ENCODE results near the gene HLA-DPA1. TPM values are rescaled to one million over a fixed set of nuclear protein-coding genes. Genes with fewer than 3 reads are reported as not detected.
"Not testable (repeated sequence)": the region's sequence is repeated elsewhere in the genome, so short reads cannot be mapped to it uniquely, and the experiment has no call there.

The HLA-DPA1 gene
- total and polyA plus RNA-seq, 4 donors: 12.0 to 49.3 (median 29.2) TPM

DNA sequence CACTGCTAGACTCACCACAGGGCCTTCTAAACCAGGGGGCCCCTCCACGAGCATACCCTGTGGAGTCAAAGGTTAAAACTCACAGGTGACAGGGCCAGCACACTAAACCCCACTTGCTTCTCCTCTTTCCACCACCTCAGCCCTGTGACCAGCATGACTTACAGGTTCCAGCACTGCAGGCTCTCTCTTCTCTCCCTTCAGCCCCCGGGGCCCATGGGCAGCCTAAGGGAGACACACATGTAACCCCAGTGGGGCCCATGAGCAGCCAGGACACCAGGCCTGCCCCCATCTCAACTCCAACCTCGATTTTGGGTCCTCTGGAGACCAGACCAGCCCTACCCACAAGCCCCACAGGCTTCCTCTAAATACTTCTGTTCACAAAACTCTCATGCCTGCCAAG is 30.3 kb upstream of the HLA-DPA1 start:
- Histone ChIP-seq H3K9ac (ENCODE audit: low read depth in 1 of 2, low read length in 2 of 2) (no peak overlapping the region), H3K9me3 (ENCODE audit: control insufficient read depth in 4 of 4, low read length in 3 of 4) (no peaks in the 10 kb centered on the region), H3K36me3 (ENCODE audit: control insufficient read depth in 4 of 4, insufficient read depth in 3 of 4, low read depth in 1 of 4, low read length in 3 of 4) (no peaks in the 10 kb centered on the region), H3K4me3 (ENCODE audit: low read depth in 1 of 3, low read length in 3 of 3) (no peak overlapping the region), H3K4me1 (ENCODE audit: control insufficient read depth in 4 of 4, insufficient read depth in 4 of 4, low read length in 3 of 4) (no peaks in the 10 kb centered on the region), H3K27ac (ENCODE audit: low read depth in 1 of 2, low read length in 2 of 2) (no peak overlapping the region), H3K27me3 (ENCODE audit: control insufficient read depth in 4 of 4, insufficient read depth in 4 of 4, low read length in 3 of 4) (peaks cover 0 to 3% (median 0%) of the 10 kb centered on the region in 4 donors)
- no peak for DNase-seq (ENCODE audit: low spot score)
- TF ChIP-seq HNF4A (conservative IDR thresholded peaks at IDR 0.05) (no peak), FOXA2 (IDR thresholded peaks at IDR 0.05) (no peak), NR2F2 (IDR thresholded peaks at IDR 0.05) (no peak), RXRA (IDR thresholded peaks at IDR 0.05) (no peak), FOXA1 (IDR thresholded peaks at IDR 0.05) (no peak), RAD21 (IDR thresholded peaks at IDR 0.05) (no peak), JUND (IDR thresholded peaks at IDR 0.05) (no peak), GABPA (IDR thresholded peaks at IDR 0.05 in 1 of 2, conservative IDR thresholded peaks at IDR 0.05 in 1 of 2) (no peak), HNF4G (IDR thresholded peaks at IDR 0.05) (no peak), SP1 (IDR thresholded peaks at IDR 0.05) (no peak)
- TF ChIP-seq, protein P1, sequence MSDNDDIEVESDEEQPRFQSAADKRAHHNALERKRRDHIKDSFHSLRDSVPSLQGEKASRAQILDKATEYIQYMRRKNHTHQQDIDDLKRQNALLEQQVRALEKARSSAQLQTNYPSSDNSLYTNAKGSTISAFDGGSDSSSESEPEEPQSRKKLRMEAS (IDR thresholded peaks at IDR 0.05): no peak
- TF ChIP-seq, protein P2, sequence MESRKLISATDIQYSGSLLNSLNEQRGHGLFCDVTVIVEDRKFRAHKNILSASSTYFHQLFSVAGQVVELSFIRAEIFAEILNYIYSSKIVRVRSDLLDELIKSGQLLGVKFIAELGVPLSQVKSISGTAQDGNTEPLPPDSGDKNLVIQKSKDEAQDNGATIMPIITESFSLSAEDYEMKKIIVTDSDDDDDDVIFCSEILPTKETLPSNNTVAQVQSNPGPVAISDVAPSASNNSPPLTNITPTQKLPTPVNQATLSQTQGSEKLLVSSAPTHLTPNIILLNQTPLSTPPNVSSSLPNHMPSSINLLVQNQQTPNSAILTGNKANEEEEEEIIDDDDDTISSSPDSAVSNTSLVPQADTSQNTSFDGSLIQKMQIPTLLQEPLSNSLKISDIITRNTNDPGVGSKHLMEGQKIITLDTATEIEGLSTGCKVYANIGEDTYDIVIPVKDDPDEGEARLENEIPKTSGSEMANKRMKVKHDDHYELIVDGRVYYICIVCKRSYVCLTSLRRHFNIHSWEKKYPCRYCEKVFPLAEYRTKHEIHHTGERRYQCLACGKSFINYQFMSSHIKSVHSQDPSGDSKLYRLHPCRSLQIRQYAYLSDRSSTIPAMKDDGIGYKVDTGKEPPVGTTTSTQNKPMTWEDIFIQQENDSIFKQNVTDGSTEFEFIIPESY (IDR thresholded peaks at IDR 0.05): no peak
- TF ChIP-seq, protein P3, sequence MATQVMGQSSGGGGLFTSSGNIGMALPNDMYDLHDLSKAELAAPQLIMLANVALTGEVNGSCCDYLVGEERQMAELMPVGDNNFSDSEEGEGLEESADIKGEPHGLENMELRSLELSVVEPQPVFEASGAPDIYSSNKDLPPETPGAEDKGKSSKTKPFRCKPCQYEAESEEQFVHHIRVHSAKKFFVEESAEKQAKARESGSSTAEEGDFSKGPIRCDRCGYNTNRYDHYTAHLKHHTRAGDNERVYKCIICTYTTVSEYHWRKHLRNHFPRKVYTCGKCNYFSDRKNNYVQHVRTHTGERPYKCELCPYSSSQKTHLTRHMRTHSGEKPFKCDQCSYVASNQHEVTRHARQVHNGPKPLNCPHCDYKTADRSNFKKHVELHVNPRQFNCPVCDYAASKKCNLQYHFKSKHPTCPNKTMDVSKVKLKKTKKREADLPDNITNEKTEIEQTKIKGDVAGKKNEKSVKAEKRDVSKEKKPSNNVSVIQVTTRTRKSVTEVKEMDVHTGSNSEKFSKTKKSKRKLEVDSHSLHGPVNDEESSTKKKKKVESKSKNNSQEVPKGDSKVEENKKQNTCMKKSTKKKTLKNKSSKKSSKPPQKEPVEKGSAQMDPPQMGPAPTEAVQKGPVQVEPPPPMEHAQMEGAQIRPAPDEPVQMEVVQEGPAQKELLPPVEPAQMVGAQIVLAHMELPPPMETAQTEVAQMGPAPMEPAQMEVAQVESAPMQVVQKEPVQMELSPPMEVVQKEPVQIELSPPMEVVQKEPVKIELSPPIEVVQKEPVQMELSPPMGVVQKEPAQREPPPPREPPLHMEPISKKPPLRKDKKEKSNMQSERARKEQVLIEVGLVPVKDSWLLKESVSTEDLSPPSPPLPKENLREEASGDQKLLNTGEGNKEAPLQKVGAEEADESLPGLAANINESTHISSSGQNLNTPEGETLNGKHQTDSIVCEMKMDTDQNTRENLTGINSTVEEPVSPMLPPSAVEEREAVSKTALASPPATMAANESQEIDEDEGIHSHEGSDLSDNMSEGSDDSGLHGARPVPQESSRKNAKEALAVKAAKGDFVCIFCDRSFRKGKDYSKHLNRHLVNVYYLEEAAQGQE (IDR thresholded peaks at IDR 0.05): no peak
- WGBS: 51% methylated on average over 3 of the region's 3 CpGs

DNA sequence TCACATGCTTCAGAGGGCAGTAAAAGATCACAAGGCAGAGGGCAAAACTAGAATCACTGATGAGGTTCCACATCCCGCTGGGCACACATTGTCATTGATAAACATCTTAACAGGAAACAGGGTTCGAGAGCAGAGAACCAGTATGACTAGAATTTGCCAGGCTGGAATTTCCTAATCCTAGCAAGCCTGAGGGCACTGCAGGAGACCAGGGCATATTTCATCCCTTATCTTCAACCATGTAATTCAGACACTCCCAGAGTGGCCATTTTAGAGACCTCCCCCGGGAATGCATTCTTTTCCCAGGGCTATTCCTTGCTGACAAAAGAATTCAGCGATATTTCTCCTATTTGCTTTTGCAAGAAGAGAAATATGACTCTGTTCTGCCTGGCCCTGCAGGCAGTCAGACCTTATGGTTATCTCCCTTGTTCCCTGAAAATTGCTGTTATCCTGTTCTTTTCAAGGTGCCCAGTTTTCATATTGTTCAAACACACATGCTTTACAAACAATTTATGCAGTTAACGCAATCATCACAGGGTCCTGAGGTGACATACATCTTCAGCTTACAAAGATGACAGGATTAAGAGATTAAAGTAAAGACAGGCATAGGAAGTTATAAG is 27.8 kb upstream of the HLA-DPA1 start:
- H3K9ac ChIP-seq (ENCODE audit: low read depth in 1 of 2, low read length in 2 of 2); H3K9me3 ChIP-seq (ENCODE audit: control insufficient read depth in 4 of 4, low read length in 3 of 4); H3K36me3 ChIP-seq (ENCODE audit: control insufficient read depth in 4 of 4, insufficient read depth in 3 of 4, low read depth in 1 of 4, low read length in 3 of 4); H3K27ac ChIP-seq (ENCODE audit: low read depth in 1 of 2, low read length in 2 of 2); H3K4me1 ChIP-seq (ENCODE audit: control insufficient read depth in 4 of 4, insufficient read depth in 4 of 4, low read length in 3 of 4); H3K27me3 ChIP-seq (ENCODE audit: control insufficient read depth in 4 of 4, insufficient read depth in 4 of 4, low read length in 3 of 4); H3K4me3 ChIP-seq (ENCODE audit: low read depth in 1 of 3, low read length in 3 of 3); DNase-seq (ENCODE audit: low spot score): not testable (repeated sequence)
- 66% methylated on average over 5 of the region's 5 CpGs for WGBS

DNA sequence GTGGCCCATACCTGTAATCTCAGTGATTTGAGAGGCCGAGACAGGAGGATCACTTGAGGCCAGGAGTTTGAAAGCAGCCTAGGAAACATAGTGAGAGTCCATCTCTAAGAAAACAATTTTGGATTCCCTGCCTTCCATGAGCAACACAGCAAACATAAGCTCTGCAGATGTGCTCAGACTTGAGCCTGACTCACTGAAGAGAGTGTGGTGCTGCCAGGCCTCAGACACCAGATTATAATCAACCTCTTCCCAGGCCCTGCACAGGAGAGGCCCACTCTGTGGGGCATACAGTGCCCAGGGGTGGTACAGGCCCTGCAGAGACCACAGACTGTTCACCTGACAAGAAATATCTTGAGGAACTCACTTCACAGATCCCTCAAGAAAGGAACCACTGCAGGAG is 22.2 kb upstream of the HLA-DPA1 start:
- WGBS: 93% methylated on average over 1 of the region's 1 CpG
- DNase-seq (ENCODE audit: low spot score): no peak
- no peaks in the 10 kb centered on the region for H3K36me3 ChIP-seq (ENCODE audit: control insufficient read depth in 4 of 4, insufficient read depth in 3 of 4, low read depth in 1 of 4, low read length in 3 of 4)

More for the DNA sequence above, 22.2 kb upstream of the HLA-DPA1 start:
- no peak overlapping the region for H3K4me3 ChIP-seq (ENCODE audit: low read depth in 1 of 3, low read length in 3 of 3)
- TF ChIP-seq, protein P4, sequence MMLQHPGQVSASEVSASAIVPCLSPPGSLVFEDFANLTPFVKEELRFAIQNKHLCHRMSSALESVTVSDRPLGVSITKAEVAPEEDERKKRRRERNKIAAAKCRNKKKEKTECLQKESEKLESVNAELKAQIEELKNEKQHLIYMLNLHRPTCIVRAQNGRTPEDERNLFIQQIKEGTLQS (IDR thresholded peaks at IDR 0.05): no peak
- TF ChIP-seq, protein P2 (IDR thresholded peaks at IDR 0.05): no peak
- no peak for TF ChIP-seq HNF4A (conservative IDR thresholded peaks at IDR 0.05)
- TF ChIP-seq HNF4G (IDR thresholded peaks at IDR 0.05): no peak
- TF ChIP-seq, protein P1 (IDR thresholded peaks at IDR 0.05): no peak
- no peak for TF ChIP-seq JUND (IDR thresholded peaks at IDR 0.05)
- no peak for TF ChIP-seq RAD21 (IDR thresholded peaks at IDR 0.05)
- no peak for TF ChIP-seq NR2F2 (IDR thresholded peaks at IDR 0.05)
- TF ChIP-seq, protein P3 (IDR thresholded peaks at IDR 0.05): no peak
- TF ChIP-seq SP1 (IDR thresholded peaks at IDR 0.05): no peak
- H3K9me3 ChIP-seq (ENCODE audit: control insufficient read depth in 4 of 4, low read length in 3 of 4): no peaks in the 10 kb centered on the region
- no peak overlapping the region for H3K27ac ChIP-seq (ENCODE audit: low read depth in 1 of 2, low read length in 2 of 2)
- no peak overlapping the region for H3K9ac ChIP-seq (ENCODE audit: low read depth in 1 of 2, low read length in 2 of 2)
- H3K4me1 ChIP-seq (ENCODE audit: control insufficient read depth in 4 of 4, insufficient read depth in 4 of 4, low read length in 3 of 4): no peaks in the 10 kb centered on the region
- no peaks in the 10 kb centered on the region for H3K27me3 ChIP-seq (ENCODE audit: control insufficient read depth in 4 of 4, insufficient read depth in 4 of 4, low read length in 3 of 4)
